CD4-positive, alpha-beta T cell treated with Interleukin-6 for 4 hours (primary cell): Measurements from ENCODE around the gene ROCK2.
"Not testable (repeated sequence)": the region's sequence is repeated elsewhere in the genome, so short reads cannot be mapped to it uniquely, and the experiment has no call there.

ENCODE experiments used
- DNase-seq: peaks from one replicate; pipeline ENCODE4 v3.0.0-alpha.2; 2020; ENCODE audit warnings: mixed read lengths

The ROCK2 gene

GRCh38 chr2:11261564-11261963 is 82.9 kb downstream of the ROCK2 start:
- not testable (repeated sequence) for DNase-seq

- DNase-seq, result no peak
Measured at GRCh38 chr2:11260979-11261378, 83.5 kb downstream of the ROCK2 start.

- no peak for DNase-seq
Measured at GRCh38 chr2:11257964-11258363, 86.5 kb downstream of the ROCK2 start.

GRCh38 chr2:11257078-11257477 is 87.4 kb downstream of the ROCK2 start:
- DNase-seq, result no peak

GRCh38 chr2:11256166-11256565 is 88.3 kb downstream of the ROCK2 start:
- no peak for DNase-seq

- no peak for DNase-seq
Measured at GRCh38 chr2:11254100-11254536, 90.3 kb downstream of the ROCK2 start.

- not testable (repeated sequence) for DNase-seq
Measured at GRCh38 chr2:11252458-11252857, 92.0 kb downstream of the ROCK2 start.

GRCh38 chr2:11250400-11251196 is 93.8 kb downstream of the ROCK2 start:
- no peak for DNase-seq

- DNase-seq, result no peak
Measured at GRCh38 chr2:11245322-11245721, 99.1 kb downstream of the ROCK2 start.

- DNase-seq, result no peak
Measured at GRCh38 chr2:11244091-11244826, 100.2 kb downstream of the ROCK2 start.

- no peak for DNase-seq
Measured at GRCh38 chr2:11243512-11243911, 100.9 kb downstream of the ROCK2 start.

GRCh38 chr2:11242542-11243174 is 101.8 kb downstream of the ROCK2 start:
- DNase-seq, result no peak

GRCh38 chr2:11241412-11242203 is 102.8 kb downstream of the ROCK2 start:
- DNase-seq, result no peak

GRCh38 chr2:11239666-11240462 is 104.6 kb downstream of the ROCK2 start:
- no peak for DNase-seq

GRCh38 chr2:11239147-11239546 is 105.3 kb downstream of the ROCK2 start:
- DNase-seq, result no peak

GRCh38 chr2:11237122-11237521 is 107.3 kb downstream of the ROCK2 start:
- no peak for DNase-seq

GRCh38 chr2:11236335-11236734 is 108.1 kb downstream of the ROCK2 start:
- DNase-seq, result no peak

GRCh38 chr2:11235583-11235982 is 108.9 kb downstream of the ROCK2 start:
- DNase-seq, result no peak

GRCh38 chr2:11234309-11234708 is 110.1 kb downstream of the ROCK2 start:
- no peak for DNase-seq

GRCh38 chr2:11231193-11231592 is 113.2 kb downstream of the ROCK2 start:
- not testable (repeated sequence) for DNase-seq

GRCh38 chr2:11228692-11229091 is 115.7 kb downstream of the ROCK2 start:
- DNase-seq, result no peak

GRCh38 chr2:11227595-11227994 is 116.8 kb downstream of the ROCK2 start:
- DNase-seq, result no peak
